GM18505 (cell line): ENCODE data around the gene SRY.
"Not testable (repeated sequence)": the region's sequence is repeated elsewhere in the genome, so short reads cannot be mapped to it uniquely, and the experiment has no call there.

ENCODE experiments used
- ATAC-seq: cut with Tn5 transposase; IDR thresholded peaks from one replicate; pipeline ENCODE4 v1.9.1; 2021; ENCODE audit not compliant: unreplicated experiment
- POLR2A ChIP-seq: IDR thresholded peaks from 4 replicates; pipeline ENCODE4 v1.6.1; 2011; ENCODE audit warnings: borderline replicate concordance; ENCODE audit not compliant: insufficient read depth, insufficient read length; ENCODE audit errors: extremely low read depth

The SRY gene

GRCh38 chrY:2787600-2787999, at the start of gene SRY:
TSS of gene SRY (minus strand) at chrY:2787682. CDS start at chrY:2787603, 79 bp downstream.
- ATAC-seq, result no peak
- no peak for TF ChIP-seq POLR2A

- no peak for ATAC-seq
- TF ChIP-seq POLR2A, result no peak
These were observed 49.6 kb upstream of the SRY start for GRCh38 chrY:2837078-2837477.

- no peak for ATAC-seq
- no peak for TF ChIP-seq POLR2A
These were observed 47.7 kb upstream of the SRY start for GRCh38 chrY:2835230-2835629.

GRCh38 chrY:2828497-2828896, 41.0 kb upstream of the SRY start:
- no peak for TF ChIP-seq POLR2A
- no peak for ATAC-seq

- no peak for ATAC-seq
- TF ChIP-seq POLR2A, result no peak
These were observed 37.0 kb upstream of the SRY start for GRCh38 chrY:2824471-2824870.

- not testable (repeated sequence) for ATAC-seq
These were observed 29.8 kb upstream of the SRY start for GRCh38 chrY:2817146-2817896.

- no peak for ATAC-seq
- no peak for TF ChIP-seq POLR2A
These were observed 12.8 kb upstream of the SRY start for GRCh38 chrY:2800246-2800645.

- ATAC-seq, result no peak
- no peak for TF ChIP-seq POLR2A
These were observed 10.5 kb upstream of the SRY start for GRCh38 chrY:2797991-2798390.

GRCh38 chrY:2796977-2797523, 9.6 kb upstream of the SRY start:
- no peak for TF ChIP-seq POLR2A
- ATAC-seq, result no peak

- no peak for TF ChIP-seq POLR2A
- ATAC-seq, result no peak
These were observed 2.3 kb upstream of the SRY start for GRCh38 chrY:2789756-2790155.

- no peak for TF ChIP-seq POLR2A
- no peak for ATAC-seq
These were observed 488 bp downstream of the SRY start for GRCh38 chrY:2786876-2787512.
